NCI-H2227 (cell line): ENCODE measurements around the gene FGF22.

Experiments used
- DNase-seq: peaks from one replicate; lab custom pipeline; 2025; ENCODE audit not compliant: unreplicated experiment; lab: John Stamatoyannopoulos, UW

Gene FGF22

DNA sequence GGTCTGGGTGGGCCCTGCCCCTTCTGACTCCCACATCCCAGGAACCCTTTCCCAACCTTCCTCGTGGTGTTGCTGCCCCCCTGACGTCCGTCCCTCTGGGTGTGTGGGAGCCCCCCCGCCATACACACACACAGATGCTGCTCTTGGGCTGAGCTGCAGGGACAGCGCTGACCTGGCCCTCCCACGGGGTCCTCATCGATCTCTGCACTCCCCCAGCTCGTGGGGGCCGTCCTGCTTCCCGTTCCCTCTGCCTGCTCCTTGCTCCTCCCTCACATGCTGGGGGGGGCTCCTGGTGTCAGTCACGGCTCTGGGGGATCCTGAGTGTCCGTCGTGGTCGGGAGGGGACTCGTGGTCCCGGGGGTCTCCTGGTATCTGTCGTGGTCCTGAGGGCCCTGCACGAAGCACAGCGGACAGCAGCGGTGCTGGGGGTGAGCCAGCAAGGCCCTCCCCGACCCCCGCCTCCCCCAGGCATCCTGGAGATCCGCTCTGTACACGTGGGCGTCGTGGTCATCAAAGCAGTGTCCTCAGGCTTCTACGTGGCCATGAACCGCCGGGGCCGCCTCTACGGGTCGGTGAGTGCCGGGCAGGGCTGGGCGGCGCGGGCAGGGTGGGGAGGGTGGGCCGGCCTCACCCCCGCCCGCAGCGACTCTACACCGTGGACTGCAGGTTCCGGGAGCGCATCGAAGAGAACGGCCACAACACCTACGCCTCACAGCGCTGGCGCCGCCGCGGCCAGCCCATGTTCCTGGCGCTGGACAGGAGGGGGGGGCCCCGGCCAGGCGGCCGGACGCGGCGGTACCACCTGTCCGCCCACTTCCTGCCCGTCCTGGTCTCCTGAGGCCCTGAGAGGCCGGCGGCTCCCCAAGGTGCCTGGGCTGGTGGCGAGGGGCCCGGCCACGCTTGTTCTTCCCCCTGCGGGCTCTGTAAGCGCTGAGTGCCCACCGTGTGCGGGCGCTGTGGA lies 3.4 kb downstream of the FGF22 start:
- no peak for DNase-seq

DNA sequence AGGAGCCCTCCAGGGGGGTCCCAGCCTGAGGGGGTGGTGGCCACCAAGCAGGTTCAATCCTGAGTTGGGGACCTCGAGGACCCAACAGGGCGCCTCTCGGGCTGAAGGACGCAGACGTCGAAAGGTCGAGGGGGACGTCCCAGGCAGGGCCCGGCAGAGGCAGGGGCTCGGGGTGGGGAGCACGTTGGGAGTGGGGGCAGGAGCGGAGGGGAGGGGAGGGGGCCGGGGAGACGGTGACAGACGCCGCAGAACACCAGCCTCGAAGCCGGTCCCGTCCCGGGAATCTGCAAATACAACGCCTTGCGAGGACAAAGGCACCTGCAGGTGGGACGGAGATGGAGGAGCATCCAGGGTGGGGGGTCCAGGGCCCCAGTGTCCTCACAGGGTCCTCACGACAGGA lies 4.1 kb downstream of the FGF22 start:
- DNase-seq = no peak

DNA sequence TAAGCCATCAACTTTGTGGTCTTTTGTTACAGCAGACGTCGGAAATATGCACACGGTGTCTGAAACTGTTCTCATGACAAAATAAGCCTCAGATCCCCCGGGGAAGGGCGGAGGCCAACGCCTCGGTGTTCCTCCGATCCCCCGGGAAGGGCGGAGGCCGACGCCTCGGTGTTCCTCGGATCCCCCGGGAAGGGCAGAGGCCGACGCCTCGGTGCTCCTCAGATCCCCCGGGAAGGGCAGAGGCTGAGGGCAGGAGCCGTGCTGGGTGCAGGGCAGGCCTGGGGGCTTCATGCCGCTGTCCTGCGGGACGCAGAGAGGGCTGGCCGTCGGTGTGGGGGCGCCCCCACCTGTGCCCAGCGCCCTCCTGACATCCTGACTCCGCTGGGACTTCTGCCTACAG lies 4.7 kb downstream of the FGF22 start:
- no peak for DNase-seq

DNA sequence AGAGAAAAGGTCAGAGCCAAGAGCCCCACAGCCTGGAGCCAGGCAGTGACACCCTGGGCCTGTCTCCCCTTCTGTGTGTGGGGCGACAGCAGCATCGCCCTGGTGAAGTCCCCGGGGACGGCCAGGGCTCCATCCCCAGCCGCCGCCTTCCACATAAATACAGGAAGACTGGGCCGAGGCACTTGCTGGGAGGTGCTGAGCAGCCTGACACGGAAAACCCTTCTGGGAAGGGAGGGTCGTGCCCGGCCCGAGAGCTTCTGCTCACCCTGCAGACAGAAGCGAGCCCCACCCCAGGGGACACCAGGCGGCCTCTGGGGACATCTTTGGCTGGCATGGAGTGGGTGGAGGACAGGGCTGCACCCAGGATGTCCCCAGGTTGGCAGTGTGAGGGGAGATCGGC lies 5.1 kb downstream of the FGF22 start:
- DNase-seq = no peak

DNA sequence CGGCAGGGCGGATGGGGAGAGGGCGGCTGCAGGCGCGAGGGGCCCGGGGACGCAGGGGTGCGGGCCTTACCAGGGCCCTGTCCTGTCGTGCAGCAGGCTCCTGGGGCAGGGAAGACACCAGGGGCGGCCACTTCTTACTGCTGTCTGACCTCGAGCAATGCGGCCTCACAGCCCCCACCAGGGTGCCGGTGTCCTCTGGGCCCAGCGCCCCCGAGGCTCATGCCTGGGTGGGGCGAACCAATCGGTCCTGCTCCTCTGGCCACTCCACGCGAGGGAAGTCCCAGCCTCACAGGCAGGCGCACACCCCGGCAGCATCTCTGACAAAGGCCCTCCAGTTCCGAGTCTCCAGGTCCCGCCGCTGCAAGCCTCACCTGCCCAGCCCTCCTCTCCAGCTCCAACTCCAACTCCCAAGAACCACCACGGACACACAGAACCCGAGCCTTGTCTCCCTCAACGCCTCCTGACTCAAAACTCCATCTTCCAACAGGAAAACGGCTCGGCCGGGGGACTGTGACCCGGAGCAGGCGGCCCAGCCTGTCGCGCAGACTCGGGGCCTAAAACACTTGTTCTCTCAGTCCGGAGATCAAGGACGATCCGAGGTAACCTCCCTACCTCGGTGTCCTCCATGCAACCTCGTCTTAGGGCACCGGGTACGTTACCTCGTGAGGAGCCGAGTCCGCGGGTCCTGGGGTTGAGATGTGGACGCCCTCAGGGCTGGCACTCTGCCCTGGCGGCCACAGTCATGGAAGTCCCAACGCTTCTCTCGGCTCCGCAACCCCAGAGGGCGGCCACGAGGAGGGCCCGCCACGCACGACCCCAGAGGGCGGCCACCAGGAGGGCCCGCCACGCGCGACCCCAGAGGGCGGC lies 6.5 kb downstream of the FGF22 start:
- no peak for DNase-seq

DNA sequence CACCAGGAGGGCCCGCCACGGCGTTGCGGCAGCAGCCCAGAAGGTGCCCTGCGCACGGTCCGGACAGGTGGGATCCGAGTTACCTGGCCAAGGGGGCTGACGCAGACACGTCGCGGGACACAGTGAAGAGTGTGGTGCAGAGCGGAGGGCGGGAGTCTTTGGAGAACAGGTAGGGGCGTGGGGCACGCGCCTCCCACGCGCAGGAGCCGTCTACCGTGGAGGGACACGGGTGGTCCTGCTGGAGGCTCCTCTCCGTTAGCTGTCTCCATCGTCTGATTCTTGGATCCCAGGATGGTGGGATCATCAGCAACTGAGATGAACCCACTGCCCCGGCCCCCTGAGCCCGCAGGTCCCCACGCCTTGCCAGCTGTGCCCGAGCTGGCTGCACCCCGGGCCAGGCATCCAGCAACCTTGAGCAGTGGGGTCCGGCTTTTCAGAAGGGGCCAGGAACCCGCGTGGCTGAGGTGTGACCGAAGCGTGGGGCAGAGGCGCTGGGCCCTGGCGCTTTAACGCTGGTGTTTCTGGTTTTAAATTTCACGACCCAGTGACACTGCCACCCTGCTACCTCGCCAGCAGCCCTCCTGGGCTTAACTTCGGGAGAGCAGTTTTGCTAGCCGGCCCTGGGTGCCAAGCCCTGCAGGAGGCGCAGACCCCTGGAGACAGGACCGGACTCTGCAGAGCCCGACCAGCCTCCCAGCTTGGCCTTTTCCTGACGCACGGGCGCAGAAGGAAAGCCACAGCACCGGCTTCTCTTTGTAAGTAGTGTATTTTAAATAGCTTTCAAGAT lies 7.3 kb downstream of the FGF22 start:
- DNase-seq = no peak

DNA sequence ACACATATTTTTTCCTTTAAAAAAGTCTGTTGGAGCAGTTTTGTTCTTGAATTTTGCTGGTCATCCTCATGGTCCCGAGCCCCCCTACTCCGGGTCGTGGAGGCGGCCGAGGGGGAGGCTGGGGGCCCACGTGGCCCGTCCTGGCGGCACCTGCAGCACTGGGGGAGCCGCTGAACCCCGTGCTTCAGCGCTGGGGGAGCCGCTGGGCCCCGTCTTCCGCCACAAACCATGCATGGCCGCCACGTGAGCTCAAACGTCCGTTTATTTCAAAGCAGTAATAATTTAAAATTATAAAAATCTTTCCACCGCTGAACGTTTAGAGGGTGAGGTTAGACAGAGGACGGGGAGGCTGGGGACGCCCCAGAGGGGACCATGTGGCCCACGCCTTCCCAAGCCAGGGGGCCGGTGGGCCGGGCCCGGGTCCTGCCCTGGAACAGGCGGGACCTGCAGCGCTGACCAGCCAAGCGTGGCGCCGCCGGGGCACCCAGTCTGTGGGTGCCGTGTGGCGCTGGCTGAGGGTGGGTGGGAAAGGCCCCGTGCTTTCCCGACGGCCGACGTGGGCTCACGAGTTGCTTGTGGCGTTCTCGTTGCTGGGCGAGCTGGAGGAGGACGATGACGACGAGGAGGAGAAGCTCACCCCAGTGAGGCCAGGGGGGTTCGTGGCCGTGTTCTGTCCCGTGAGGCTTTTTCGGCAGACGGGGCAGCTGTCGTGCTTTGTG lies 8.0 kb downstream of the FGF22 start:
- DNase-seq = no peak

DNA sequence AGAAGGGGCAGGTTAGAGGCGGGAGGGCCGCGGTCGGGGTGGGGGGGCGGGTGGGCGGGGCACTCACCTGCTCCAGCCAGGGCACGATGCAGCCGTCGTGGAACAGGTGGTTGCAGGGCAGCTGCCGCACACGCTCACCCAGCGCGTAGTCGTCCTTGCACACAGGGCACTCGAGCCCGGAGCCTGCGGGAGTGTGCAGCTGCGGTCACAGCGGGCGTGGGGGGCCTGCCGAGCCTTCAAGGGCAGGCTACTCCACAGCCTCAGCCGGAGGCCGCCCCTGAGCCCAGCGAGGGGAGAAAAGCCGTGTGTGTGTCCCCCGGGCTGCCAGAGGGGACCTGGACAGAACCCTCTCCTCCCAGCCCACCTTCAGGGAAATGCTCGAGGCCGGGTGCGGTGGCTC lies 8.6 kb downstream of the FGF22 start:
- no peak for DNase-seq

DNA sequence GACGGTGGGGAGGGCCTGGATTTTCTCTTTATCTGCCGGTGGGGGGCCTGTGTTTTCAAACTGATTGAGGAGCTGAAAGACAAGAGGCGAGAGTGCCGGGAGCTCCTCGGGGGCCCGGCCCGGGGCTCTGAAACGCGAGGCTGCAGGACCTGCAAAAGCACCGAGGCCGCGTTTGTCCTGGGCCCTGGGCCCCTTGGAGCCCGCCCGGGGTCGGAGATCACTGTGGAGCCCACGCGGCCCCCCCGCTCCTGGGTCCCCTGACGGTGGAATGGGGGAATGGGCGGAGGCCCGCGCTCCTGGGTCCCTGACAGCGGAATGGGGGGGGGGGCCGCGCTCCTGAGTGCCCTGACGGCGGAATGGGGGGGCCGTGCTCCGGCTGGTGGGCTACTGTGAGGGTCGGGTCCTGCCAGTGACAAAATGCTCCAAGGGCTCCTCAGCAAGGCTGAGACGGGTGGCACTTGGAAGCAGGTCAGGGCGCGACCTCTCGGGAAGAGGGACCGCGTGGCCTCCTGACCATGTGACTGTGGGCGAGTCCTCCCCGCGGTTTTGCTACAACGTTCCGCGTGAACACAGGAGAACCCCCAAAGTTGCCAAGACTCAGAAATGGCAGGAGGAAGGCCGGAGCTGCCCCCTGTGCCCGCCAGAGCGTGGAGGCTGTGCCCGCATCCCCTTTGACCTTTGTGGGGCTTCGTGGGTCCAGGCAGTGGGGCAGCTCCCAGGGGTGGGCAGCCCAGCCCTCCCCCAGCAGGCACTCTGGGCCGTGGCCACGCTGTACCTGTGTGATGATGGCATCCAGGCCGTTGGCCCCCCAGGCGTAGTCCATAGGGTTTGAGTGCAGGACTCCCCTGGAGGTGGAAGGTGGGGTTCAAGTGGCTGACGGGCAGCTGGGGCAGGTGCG lies 9.5 kb downstream of the FGF22 start:
- no peak for DNase-seq

DNA sequence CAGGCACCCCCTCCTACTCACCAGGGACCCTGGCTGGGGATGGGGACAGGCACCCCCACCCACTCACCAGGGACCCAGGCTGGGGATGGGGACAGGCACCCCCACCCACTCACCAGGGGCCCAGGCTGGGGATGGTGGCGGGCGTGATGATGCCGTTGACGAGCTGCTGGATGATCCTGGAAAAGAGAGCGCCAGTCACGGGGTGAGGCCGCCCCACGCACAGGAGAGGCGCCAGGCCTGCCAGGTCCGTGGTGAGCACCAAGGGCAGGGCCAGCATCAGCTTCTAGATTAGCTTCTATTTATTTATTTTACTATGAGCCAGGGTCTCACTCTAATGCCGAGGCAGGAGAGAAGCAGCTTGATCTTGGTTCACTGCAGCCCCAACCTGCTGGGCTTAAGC lies 10.4 kb downstream of the FGF22 start:
- no peak for DNase-seq

DNA sequence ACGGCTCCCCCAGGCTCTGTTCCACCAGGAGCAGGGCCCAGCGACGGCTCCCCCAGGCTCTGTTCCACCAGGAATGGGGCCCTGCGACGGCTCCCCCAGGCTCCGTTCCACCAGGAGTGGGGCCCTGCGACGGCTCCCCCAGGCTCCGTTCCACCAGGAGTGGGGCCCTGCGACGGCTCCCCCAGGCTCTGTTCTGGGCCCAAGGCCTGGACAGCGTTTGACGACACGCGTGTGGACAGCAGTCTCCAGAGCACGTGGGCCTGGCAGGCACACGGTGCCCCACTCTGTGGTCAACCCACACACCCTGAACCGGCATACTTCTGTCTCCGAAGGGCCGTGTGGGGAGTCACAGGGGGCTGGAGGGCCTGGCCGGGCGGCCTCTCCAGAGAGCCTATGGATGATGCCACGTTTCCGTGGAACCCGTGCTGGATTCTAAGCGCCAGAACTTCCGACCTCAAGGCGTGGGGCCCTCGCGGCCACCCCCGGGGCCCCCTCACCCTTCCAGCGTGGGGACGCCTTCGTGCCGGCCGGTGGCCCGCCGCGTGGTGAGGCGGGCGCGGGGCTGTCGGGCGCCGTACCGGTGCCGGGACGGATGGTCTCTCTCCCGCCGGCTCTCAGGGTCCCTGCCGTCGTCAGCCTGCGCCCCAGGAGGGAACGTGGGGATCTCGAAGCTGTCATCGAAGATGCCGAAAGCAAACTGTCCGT lies 11.6 kb downstream of the FGF22 start:
- no peak for DNase-seq

DNA sequence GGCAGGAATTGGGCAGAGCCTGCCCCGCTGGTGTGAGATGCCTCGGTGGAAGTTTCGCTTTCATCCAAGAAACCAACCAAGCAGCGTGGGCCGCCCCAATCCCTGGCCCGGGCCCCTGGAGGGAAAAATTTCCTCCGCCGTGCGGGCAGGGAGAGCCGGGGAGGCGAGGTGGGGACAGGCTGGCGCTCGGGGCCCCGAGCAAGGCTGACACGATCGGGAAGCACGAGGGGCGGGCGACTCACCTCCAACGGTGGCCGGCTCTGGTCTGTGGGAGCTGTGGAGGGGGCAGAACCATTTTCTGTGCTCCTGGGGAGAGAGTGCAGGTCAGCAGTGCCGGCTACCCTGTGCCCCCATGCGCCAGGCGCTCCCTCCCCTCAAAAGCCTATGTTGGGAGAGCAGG lies 12.3 kb downstream of the FGF22 start:
- no peak for DNase-seq

DNA sequence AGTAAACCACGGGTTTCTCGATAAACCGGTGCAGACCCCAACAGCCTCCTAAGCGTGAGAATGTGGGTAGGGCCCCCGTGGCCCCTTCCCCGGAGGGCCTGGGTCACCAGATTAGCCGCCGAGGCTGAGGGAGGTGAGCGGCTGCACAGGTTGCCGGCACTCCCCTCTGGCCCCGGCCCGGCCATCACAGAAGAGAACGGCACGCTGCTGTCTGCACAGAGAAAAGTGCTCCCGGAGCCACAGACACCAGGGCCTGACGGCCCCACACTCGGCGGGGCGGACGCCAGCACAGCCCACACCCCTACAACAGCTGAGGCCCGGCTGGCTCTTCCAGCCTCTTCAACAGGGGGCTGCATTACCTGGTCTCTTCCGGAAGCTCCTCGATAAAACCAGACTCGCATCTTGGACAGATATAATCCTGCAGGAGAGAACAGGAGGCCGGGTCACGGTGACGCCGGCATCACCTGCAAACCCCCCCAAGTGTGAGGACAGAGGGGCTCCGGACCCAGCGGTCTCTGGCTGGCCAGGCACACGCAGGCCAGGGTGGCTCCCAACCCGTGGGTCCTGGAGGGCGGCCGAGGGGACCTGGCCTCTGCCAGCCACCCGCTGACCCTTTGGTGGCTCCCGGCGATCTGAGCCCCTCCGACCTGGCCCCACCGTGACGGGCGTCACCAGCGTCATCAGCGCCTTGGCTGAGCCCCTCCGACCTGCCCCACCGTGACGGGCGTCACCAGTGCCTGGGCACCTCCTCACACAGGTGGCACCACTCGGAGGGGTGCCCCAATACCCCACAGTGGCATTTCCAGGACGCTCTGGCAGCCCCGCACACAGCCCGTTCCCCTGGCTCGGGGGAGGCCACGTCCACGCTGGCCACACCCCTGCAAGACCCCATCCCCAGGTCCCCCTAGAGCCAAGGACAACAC lies 13.0 kb downstream of the FGF22 start:
- no peak for DNase-seq

DNA sequence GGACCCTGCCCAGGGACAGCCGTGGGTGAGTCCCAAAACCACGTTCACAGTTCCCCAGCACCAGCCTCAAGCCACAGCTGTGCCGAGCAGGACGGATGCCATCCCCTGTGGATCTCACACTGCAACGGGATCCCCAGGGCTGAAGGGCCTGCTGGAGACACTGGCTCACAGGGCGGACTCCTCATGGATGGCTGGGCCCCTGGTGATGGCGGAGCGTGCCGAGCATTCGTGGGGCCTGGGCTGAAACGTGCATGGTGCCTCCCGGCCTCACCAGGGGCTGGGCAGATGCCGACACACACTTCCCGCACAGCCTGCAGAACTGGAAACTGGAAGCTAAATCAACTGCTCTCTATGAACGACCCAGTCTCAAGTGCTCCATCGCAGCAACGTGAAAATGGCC lies 13.7 kb downstream of the FGF22 start:
- no peak for DNase-seq

DNA sequence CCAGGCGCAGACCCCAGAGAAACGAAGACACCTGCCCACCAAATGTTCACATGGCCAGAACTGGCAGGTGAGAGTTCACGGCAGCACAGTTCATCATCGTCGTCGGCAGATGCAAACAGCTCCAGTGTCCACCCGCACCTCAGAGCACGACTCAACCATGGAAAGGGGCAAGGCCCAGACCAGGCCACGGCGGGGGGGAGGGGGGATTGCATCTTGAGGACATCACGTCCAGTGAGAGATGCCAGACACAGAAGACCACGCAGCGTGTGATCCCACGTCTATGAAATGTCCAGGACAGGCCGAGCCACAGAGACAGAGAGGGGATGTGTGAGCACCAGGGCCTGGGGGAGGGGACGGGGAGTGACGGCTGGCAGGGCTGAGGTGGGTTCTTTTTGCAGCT lies 16.0 kb downstream of the FGF22 start:
- no peak for DNase-seq

DNA sequence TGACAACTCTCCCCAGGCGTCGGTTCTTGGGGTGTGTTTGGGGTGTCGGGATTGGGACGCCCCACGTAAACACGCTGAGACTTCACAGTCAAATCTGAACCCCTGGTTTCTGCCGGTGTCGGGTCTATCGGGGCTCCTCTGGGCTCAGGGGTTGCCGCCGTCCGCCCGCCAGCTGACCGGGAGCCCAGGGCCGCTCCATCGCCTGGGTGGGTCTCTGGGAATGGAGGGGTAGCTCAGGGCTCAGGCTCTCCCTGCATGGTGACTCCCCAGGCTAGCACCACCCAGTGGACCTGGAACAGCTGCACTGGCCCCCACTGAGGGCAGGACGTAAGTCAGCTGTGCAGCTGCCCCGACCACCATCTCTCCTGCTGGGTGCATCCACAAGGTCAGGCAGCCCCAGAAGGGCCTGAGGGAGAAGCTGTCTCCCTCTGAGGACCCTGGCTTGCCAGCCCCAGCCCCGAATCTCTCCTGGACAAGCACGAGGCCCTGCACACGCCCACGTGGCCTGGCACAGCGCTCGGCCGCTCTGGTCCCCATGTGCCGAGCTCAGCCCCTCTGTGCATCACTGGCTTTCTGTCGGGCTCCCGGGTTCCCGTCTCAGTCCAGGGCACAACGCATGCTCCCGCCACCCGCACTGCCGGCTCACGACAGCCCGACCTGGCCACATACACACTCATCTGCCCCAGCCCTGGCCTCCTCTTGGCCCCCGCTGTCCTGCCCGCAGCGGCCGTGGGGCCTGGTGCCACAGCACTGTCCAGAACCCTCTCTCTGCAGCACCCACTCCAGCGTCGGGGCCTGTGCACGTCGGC lies 17.3 kb downstream of the FGF22 start:
- no peak for DNase-seq

DNA sequence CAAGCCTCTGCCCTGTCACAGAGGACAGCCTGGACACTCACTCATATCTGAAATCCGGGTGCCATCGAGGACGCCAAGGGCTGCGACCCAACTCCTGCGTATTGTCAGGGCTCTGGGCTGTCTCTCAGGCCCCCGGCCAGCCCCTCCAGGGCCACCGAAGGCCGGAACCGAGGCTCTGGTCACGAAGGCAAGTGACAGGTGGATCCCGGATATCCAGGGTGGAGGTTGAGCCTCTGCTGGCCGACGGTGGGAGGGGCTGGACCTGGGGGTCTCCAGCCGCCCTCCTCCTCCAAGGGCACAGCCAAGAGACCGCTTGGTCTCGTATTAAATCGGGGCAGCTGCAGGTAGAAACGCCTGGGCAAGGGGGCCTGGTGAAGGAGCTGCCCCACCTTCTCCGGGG lies 17.9 kb downstream of the FGF22 start:
- no peak for DNase-seq
